ENCODE results near the gene RIC1. TPM values are rescaled to one million over a fixed set of nuclear protein-coding genes. Genes with fewer than 3 reads are reported as not detected.
"Not testable (repeated sequence)": the region's sequence is repeated elsewhere in the genome, so short reads cannot be mapped to it uniquely, and the experiment has no call there.

The RIC1 gene
- total and polyA plus RNA-seq, 2 of the 8 experiments (the other 6 are each of a cell fraction or from before 2014, with no cell fraction given), result 10.7 to 24.5 TPM

DNA sequence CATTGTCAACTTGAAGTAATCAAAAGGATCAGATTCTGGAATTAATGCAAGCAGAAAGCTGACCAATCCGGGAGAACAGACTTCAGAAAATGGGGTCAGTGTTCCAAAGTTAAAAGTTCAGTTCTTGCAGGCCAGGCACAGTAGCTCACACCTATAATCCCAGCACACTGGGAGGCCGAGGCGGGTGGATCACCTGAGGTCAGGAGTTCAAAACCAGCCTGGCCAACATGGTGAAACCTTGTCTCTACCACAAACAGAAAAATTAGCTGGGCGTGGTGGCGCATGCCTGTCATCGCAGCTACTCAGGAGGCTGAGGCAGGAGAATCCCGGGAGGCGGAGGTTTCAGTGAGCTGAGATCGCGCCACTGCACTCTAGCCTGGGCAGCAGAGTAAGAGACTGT, 88.5 kb downstream of the RIC1 start:
- H4K91ac ChIP-seq (replicated peaks; ENCODE audit: insufficient read length, low read length); H3K18ac ChIP-seq (ENCODE audit: extremely low read depth, low read length); H3K27me3 ChIP-seq (replicated peaks in 1 of 4; ENCODE audit: control insufficient read depth in 3 of 4, extremely low read depth in 1 of 4, insufficient read depth in 3 of 4, low read length in 3 of 4); H3K9ac ChIP-seq (replicated peaks in 1 of 4; ENCODE audit: extremely low read depth in 1 of 4, low read depth in 3 of 4, low read length in 3 of 4); POLR2A ChIA-PET (ENCODE audit: partially characterized antibody); H2AK5ac ChIP-seq (ENCODE audit: low read depth, low read length); H3K79me2 ChIP-seq (ENCODE audit: control insufficient read depth in 1 of 2, insufficient read depth in 2 of 2, low read length in 2 of 2); H2BK20ac ChIP-seq (ENCODE audit: low read length); H4K5ac ChIP-seq (ENCODE audit: insufficient read length, low read depth, low read length); H2BK120ac ChIP-seq (replicated peaks; ENCODE audit: low read depth, low read length); H2BK15ac ChIP-seq (ENCODE audit: low read length); H3K4me3 ChIP-seq (ENCODE audit: extremely low read depth in 1 of 4, insufficient read depth in 2 of 4, low read depth in 3 of 4, low read length in 4 of 4); H3K9me3 ChIP-seq (ENCODE audit: insufficient read depth in 2 of 2, low read depth in 1 of 2, low read length in 1 of 2); H3K27ac ChIP-seq (ENCODE audit: low read depth, low read length); H3K79me1 ChIP-seq (ENCODE audit: low read depth, low read length); H3K4ac ChIP-seq (replicated peaks; ENCODE audit: insufficient read length, low read depth, low read length); H3K23ac ChIP-seq (ENCODE audit: insufficient read length); H4K8ac ChIP-seq (ENCODE audit: extremely low read depth, insufficient read depth, low read length); H3K23me2 ChIP-seq (ENCODE audit: low read depth, low read length); H3K14ac ChIP-seq (ENCODE audit: insufficient read length); H3K56ac ChIP-seq (replicated peaks; ENCODE audit: insufficient read length, low read depth, low read length); H2BK12ac ChIP-seq (ENCODE audit: low read depth, low read length); H2BK5ac ChIP-seq (ENCODE audit: low read depth, low read length); H3K4me2 ChIP-seq (ENCODE audit: insufficient read depth in 1 of 2, low read depth in 2 of 2, low read length in 2 of 2); H4K20me1 ChIP-seq (replicated peaks in 1 of 2; ENCODE audit: control insufficient read depth in 1 of 2, insufficient read depth in 2 of 2, low read length in 2 of 2); FAIRE-seq; DNase-seq (ENCODE audit: low read depth in 1 of 2, low spot score in 2 of 2); H3K4me1 ChIP-seq (replicated peaks in 1 of 4; ENCODE audit: control insufficient read depth in 3 of 4, insufficient read depth in 4 of 4, low read length in 3 of 4); H2AFZ ChIP-seq (ENCODE audit: low read length): not testable (repeated sequence)
- WGBS, 2 experiments (ENCODE audit: extremely low coverage in 1 of 2, insufficient coverage in 1 of 2, insufficient read length in 1 of 2, insufficient replicate concordance in 2 of 2, low coverage in 1 of 2, low lambda C conversion rate in 2 of 2, missing lambda C conversion rate in 1 of 2), result 93% methylated on average over 7 of the region's 10 CpGs; no CpG with 5 or more reads in 1 of the 2 experiments
- CTCF ChIA-PET (ENCODE audit: partially characterized antibody), result interaction anchor here (0.6 kb wide), 2 partner anchors 35 to 56 kb away, joined by 3 read pairs; no protein-coding TSS in a partner anchor
- peaks cover 0 to 13% (median under 1%) of the 10 kb centered on the region in 4 experiments; a peak in 4 of 8 replicates for H3K36me3 ChIP-seq (ENCODE audit: control insufficient read depth in 2 of 4, insufficient read depth in 4 of 4, low read length in 3 of 4)
